Keratinocyte (primary cell): ENCODE data around the gene ESYT3. TPM values are rescaled to one million over a fixed set of nuclear protein-coding genes. Genes with fewer than 3 reads are reported as not detected.

Experiments
- DNase-seq: peaks from one replicate; pipeline ENCODE4 v3.0.0-alpha.2; 2011; ENCODE audit warnings: low read depth, missing footprints, low spot score
- FAIRE-seq: peaks from 2 replicates; lab custom pipeline; 2011; peaks lifted over from hg19 to GRCh38; lab: Jason Lieb, UNC
- H2AFZ ChIP-seq: 2 replicates; pipeline ENCODE4 v1.6.0; 2012; ENCODE audit warnings: low read length, control low read depth, inconsistent platforms; ENCODE audit not compliant: control insufficient read depth
- H3K27ac ChIP-seq: 2 replicates; pipeline ENCODE4 v1.5.1; 2011; ENCODE audit warnings: low read length; ENCODE audit not compliant: control insufficient read depth, insufficient read depth
- H3K27me3 ChIP-seq: 3 replicates; pipeline ENCODE4 v1.6.0; 2011; ENCODE audit warnings: low read length; ENCODE audit not compliant: control insufficient read depth, insufficient read depth; ENCODE audit errors: extremely low read depth
- H3K36me3 ChIP-seq, 2 experiments: 2 replicates in 1 of 2; 3 replicates in 1 of 2; pipeline ENCODE4 v1.5.1; 2011; ENCODE audit warnings: low read length in 2 of 2, mild to moderate bottlenecking in 1 of 2; ENCODE audit not compliant: control insufficient read depth in 2 of 2, insufficient read depth in 2 of 2; ENCODE audit errors: extremely low read depth in 1 of 2
- H3K4me1 ChIP-seq: 3 replicates; pipeline ENCODE4 v1.5.1; 2011; ENCODE audit warnings: low read length; ENCODE audit not compliant: control insufficient read depth, insufficient read depth; ENCODE audit errors: extremely low read depth
- H3K4me2 ChIP-seq: 3 replicates; pipeline ENCODE4 v1.6.0; 2011; ENCODE audit warnings: low read depth, low read length; ENCODE audit not compliant: control insufficient read depth, insufficient read depth; ENCODE audit errors: extremely low read depth
- H3K4me3 ChIP-seq, 3 experiments: fragments of 200-600 bp in 1 of 3; sonication (generic) in 1 of 3; 2 replicates in 2 of 3; 3 replicates in 1 of 3; pipeline ENCODE4 v1.5.1; 2011 to 2016; ENCODE audit warnings: low read length in 3 of 3, mild to moderate bottlenecking in 3 of 3, control low read depth in 2 of 3, inconsistent platforms in 1 of 3, low read depth in 1 of 3, mixed read lengths in 1 of 3, mixed run types in 1 of 3, moderate library complexity in 1 of 3; ENCODE audit not compliant: control insufficient read depth in 2 of 3, insufficient read depth in 2 of 3; ENCODE audit errors: extremely low read depth in 1 of 3
- H3K79me2 ChIP-seq: 2 replicates; pipeline ENCODE4 v1.6.0; 2012; ENCODE audit warnings: low read length; ENCODE audit not compliant: control insufficient read depth, insufficient read depth
- H3K9ac ChIP-seq: 3 replicates; pipeline ENCODE4 v1.6.0; 2011; ENCODE audit warnings: low read length; ENCODE audit not compliant: control insufficient read depth, insufficient read depth; ENCODE audit errors: extremely low read depth
- H3K9me1 ChIP-seq: 3 replicates; pipeline ENCODE4 v1.6.0; 2011; ENCODE audit warnings: low read length; ENCODE audit not compliant: control insufficient read depth, insufficient read depth; ENCODE audit errors: extremely low read depth
- H3K9me3 ChIP-seq: 2 replicates; pipeline ENCODE4 v1.5.1; 2012; ENCODE audit warnings: low read depth, low read length; ENCODE audit not compliant: control insufficient read depth
- H4K20me1 ChIP-seq: 3 replicates; pipeline ENCODE4 v1.6.0; 2011; ENCODE audit warnings: low read length; ENCODE audit not compliant: control insufficient read depth, insufficient read depth; ENCODE audit errors: extremely low read depth
- EZH2 ChIP-seq: IDR thresholded peaks from one replicate; pipeline ENCODE4 v1.6.1; 2012; ENCODE audit warnings: inconsistent platforms, mild to moderate bottlenecking, low read length, moderate library complexity
- dilution Hi-C: fragments of 300-500 bp; cut with MboI; formaldehyde crosslinking; loops from one replicate; pipeline ENCODE4 v1.7.0; 2020; ENCODE audit warnings: low sequenced_read_pairs; ENCODE audit not compliant: extremely low pct_ligation_motif_present
- polyA plus RNA-seq, 5 experiments: library from polyadenylated mRNA; depleted of rRNA in 3 of 5; stranded (reverse) in 3 of 5; stranded (forward) in 1 of 5; unstranded in 1 of 5; fragments of >200 nt; gene quantifications; 1 replicate in 1 of 5; 2 replicates in 3 of 5; 3 replicates in 1 of 5; pipeline versions ENCODE4 v1.2.1 to v1.2.3, GENCODE V29; 2011 to 2012; ENCODE audit warnings: missing spikeins in 2 of 5, low read depth in 1 of 5, low replicate concordance in 1 of 5
- TF ChIP-seq, protein P1 (sequence below), 3 experiments: IDR thresholded peaks in 1 of 3; conservative IDR thresholded peaks in 1 of 3; optimal IDR thresholded peaks in 1 of 3; 2 replicates in 2 of 3; 3 replicates in 1 of 3; pipeline versions ENCODE3 to v1.5.1; 2011; ENCODE audit warnings: low read length in 3 of 3, mild to moderate bottlenecking in 3 of 3, moderate library complexity in 2 of 3, control low read depth in 1 of 3, inconsistent platforms in 1 of 3; ENCODE audit not compliant: insufficient read depth in 2 of 3; ENCODE audit errors: extremely low read depth in 1 of 3

Gene ESYT3
- polyA plus RNA-seq, 1 donor (not counting 4 experiments of a cell fraction or from before 2014, with no cell fraction given), result 0.62 TPM

DNA sequence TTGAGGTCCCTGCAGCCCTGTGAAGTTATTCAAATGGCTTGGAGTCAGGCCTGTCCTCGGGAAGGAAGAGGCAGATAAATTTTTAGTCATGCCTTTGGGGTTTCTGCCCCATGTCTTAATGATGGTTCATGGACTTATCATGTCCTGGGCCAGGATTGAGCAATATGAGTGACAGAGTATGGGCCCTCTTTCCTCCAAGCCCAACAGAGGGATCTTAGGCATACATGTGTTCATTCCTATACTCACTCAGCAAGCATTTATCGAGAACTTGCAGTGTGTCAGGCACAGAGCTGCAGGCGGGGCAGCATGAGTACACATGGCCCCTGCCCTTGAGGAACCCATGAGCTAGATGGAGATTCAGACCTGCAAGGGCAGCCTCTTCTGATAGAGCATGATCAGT lies 6.2 kb downstream of the ESYT3 start:
- H3K79me2 ChIP-seq, result no peaks in the 10 kb centered on the region
- H3K4me1 ChIP-seq, result peaks cover 4% of the 10 kb centered on the region
- H3K4me2 ChIP-seq, result no peak overlapping the region
- H2AFZ ChIP-seq, result no peak overlapping the region
- no peaks in the 10 kb centered on the region for H4K20me1 ChIP-seq
- H3K27me3 ChIP-seq, result peaks cover 7% of the 10 kb centered on the region
- DNase-seq, result peak; percentile 32
- no peaks in the 10 kb centered on the region for H3K9me1 ChIP-seq
- no peaks in the 10 kb centered on the region for H3K36me3 ChIP-seq
- no peak for FAIRE-seq
- TF ChIP-seq, protein P1, sequence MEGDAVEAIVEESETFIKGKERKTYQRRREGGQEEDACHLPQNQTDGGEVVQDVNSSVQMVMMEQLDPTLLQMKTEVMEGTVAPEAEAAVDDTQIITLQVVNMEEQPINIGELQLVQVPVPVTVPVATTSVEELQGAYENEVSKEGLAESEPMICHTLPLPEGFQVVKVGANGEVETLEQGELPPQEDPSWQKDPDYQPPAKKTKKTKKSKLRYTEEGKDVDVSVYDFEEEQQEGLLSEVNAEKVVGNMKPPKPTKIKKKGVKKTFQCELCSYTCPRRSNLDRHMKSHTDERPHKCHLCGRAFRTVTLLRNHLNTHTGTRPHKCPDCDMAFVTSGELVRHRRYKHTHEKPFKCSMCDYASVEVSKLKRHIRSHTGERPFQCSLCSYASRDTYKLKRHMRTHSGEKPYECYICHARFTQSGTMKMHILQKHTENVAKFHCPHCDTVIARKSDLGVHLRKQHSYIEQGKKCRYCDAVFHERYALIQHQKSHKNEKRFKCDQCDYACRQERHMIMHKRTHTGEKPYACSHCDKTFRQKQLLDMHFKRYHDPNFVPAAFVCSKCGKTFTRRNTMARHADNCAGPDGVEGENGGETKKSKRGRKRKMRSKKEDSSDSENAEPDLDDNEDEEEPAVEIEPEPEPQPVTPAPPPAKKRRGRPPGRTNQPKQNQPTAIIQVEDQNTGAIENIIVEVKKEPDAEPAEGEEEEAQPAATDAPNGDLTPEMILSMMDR (optimal IDR thresholded peaks at IDR 0.05 in 1 of 3, IDR thresholded peaks at IDR 0.05 in 1 of 3, conservative IDR thresholded peaks at IDR 0.05 in 1 of 3; ENCODE audit: extremely low read depth in 1 of 3, insufficient read depth in 2 of 3, low read length in 3 of 3), result no peak
- no peak for TF ChIP-seq EZH2
- no peak overlapping the region for H3K4me3 ChIP-seq
- no peak overlapping the region for H3K9ac ChIP-seq
- H3K27ac ChIP-seq, result no peak overlapping the region
- dilution Hi-C loops, result no loop called here
- H3K9me3 ChIP-seq, result no peaks in the 10 kb centered on the region

DNA sequence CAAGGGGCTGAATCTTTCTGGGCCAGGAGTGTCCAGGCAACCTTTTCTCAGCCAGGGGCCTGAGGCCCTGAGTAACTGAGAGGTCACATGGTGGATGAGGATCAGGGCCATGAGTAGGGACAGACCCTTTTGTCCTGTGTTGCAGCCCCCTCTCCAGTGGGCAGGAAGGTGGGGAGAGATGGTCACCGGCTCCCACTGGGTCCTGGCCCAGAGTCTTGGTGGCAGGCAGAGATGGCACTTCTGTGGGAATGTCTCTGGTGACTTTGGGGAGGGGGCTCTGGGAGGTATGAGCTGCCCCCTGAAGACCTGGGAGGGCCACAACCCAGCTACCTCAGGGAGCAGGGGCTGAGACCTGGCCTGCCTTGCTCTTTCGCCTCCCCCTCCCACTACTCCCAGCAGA lies 6.8 kb downstream of the ESYT3 start:
- TF ChIP-seq, protein P1 (optimal IDR thresholded peaks at IDR 0.05 in 1 of 3, IDR thresholded peaks at IDR 0.05 in 1 of 3, conservative IDR thresholded peaks at IDR 0.05 in 1 of 3; ENCODE audit: extremely low read depth in 1 of 3, insufficient read depth in 2 of 3, low read length in 3 of 3), result no peak
- no peak for TF ChIP-seq EZH2
- Histone ChIP-seq H3K9me1 (no peaks in the 10 kb centered on the region), H3K4me3 (no peak overlapping the region), H3K27ac (no peak overlapping the region), H3K9me3 (no peaks in the 10 kb centered on the region), H3K36me3 (no peaks in the 10 kb centered on the region), H3K27me3 (peaks cover 4% of the 10 kb centered on the region), H3K4me1 (peaks cover 2% of the 10 kb centered on the region), H3K4me2 (no peak overlapping the region), H3K79me2 (no peaks in the 10 kb centered on the region), H2AFZ (no peak overlapping the region), H4K20me1 (no peaks in the 10 kb centered on the region), H3K9ac (no peak overlapping the region)
- dilution Hi-C loops, result no loop called here
- DNase-seq (no peak), FAIRE-seq (no peak)
